ENCODE data around the gene RFC4.

GRCh38 chr3:186842426-186843038, 36.2 kb upstream of the RFC4 start, which contains the start of gene ADIPOQ:
- TF ChIP-seq CTCF (IDR thresholded peaks at IDR 0.05): no peak
- no peak for TF ChIP-seq POLR2AphosphoS5 (IDR thresholded peaks at IDR 0.05)
